Bone marrow (tissue), 2 donors: ENCODE data around the gene TMEM175.
"Not testable (repeated sequence)": the region's sequence is repeated elsewhere in the genome, so short reads cannot be mapped to it uniquely, and the experiment has no call there.

Experiments used
- DNase-seq, 2 donors: peaks; one replicate each; lab custom pipeline; 2025; lab: John Stamatoyannopoulos, UW

The TMEM175 gene

GRCh38 chr4:917466-917865, 14.8 kb upstream of the TMEM175 start:
- no peak for DNase-seq

- DNase-seq = no peak
These were observed 14.3 kb upstream of the TMEM175 start for GRCh38 chr4:917992-918391.

- not testable (repeated sequence) for DNase-seq
These were observed 13.7 kb upstream of the TMEM175 start for GRCh38 chr4:918591-918990.

GRCh38 chr4:919004-919680, 13.1 kb upstream of the TMEM175 start:
- DNase-seq = not testable (repeated sequence)

- no peak for DNase-seq
These were observed 10.4 kb upstream of the TMEM175 start for GRCh38 chr4:921830-922331.

- DNase-seq = no peak
These were observed 7.9 kb upstream of the TMEM175 start for GRCh38 chr4:924107-925096.

GRCh38 chr4:925171-925570, 7.1 kb upstream of the TMEM175 start:
- no peak for DNase-seq

GRCh38 chr4:925771-926500, 6.3 kb upstream of the TMEM175 start:
- no peak for DNase-seq

GRCh38 chr4:926538-926937, 5.7 kb upstream of the TMEM175 start:
- DNase-seq = no peak

GRCh38 chr4:927566-927965, 4.7 kb upstream of the TMEM175 start:
- DNase-seq = not testable (repeated sequence)

- no peak for DNase-seq
These were observed 3.0 kb upstream of the TMEM175 start for GRCh38 chr4:929096-929765.

- no peak for DNase-seq
These were observed 2.2 kb upstream of the TMEM175 start for GRCh38 chr4:930028-930551.

- no peak for DNase-seq
These were observed 1.4 kb upstream of the TMEM175 start for GRCh38 chr4:930827-931193.

- no peak for DNase-seq
These were observed 883 bp upstream of the TMEM175 start for GRCh38 chr4:931194-931959.

- no peak for DNase-seq
These were observed 432 bp downstream of the TMEM175 start for GRCh38 chr4:932713-933070.

- not testable (repeated sequence) for DNase-seq
These were observed 7.2 kb downstream of the TMEM175 start for GRCh38 chr4:939508-939907.

- no peak for DNase-seq
These were observed 13.2 kb downstream of the TMEM175 start for GRCh38 chr4:945274-946102.

- no peak for DNase-seq
These were observed 13.8 kb downstream of the TMEM175 start for GRCh38 chr4:946103-946450.

GRCh38 chr4:946517-947471, 14.5 kb downstream of the TMEM175 start:
- no peak for DNase-seq
